HG03108 (cell line): ENCODE data around the gene BTBD17.

Experiments
- ATAC-seq: cut with Tn5 transposase; IDR thresholded peaks from one replicate; pipeline ENCODE4 v1.9.1; 2021; ENCODE audit warnings: moderate library complexity; ENCODE audit not compliant: unreplicated experiment

BTBD17 gene

GRCh38 chr17:74339537-74340195, 22.0 kb downstream of the BTBD17 start:
- no peak for ATAC-seq

- no peak for ATAC-seq
These were observed 23.7 kb downstream of the BTBD17 start for GRCh38 chr17:74337834-74338500.

GRCh38 chr17:74336307-74336706, 25.4 kb downstream of the BTBD17 start:
- no peak for ATAC-seq

GRCh38 chr17:74335529-74336062, 26.1 kb downstream of the BTBD17 start:
- ATAC-seq: no peak

GRCh38 chr17:74334393-74335039, 27.2 kb downstream of the BTBD17 start:
- ATAC-seq: no peak

- ATAC-seq: no peak
These were observed 28.8 kb downstream of the BTBD17 start for GRCh38 chr17:74332763-74333283.

GRCh38 chr17:74332017-74332650, 29.5 kb downstream of the BTBD17 start:
- no peak for ATAC-seq

- ATAC-seq: no peak
These were observed 31.2 kb downstream of the BTBD17 start for GRCh38 chr17:74330446-74330845.

- no peak for ATAC-seq
These were observed 32.3 kb downstream of the BTBD17 start for GRCh38 chr17:74329378-74329777.

- no peak for ATAC-seq
These were observed 33.2 kb downstream of the BTBD17 start for GRCh38 chr17:74328487-74328886.

GRCh38 chr17:74326506-74326905, 35.2 kb downstream of the BTBD17 start:
- ATAC-seq: no peak

GRCh38 chr17:74325743-74326379, 35.8 kb downstream of the BTBD17 start, which contains the start of gene KIF19:
Gene KIF19 (plus strand): TSS chr17:74326226. CDS start chr17:74326350, 124 bp downstream.
- ATAC-seq: peak; percentile 61

- ATAC-seq: no peak
These were observed 36.3 kb downstream of the BTBD17 start for GRCh38 chr17:74325376-74325742.

GRCh38 chr17:74324521-74324920, 37.1 kb downstream of the BTBD17 start:
- no peak for ATAC-seq

- no peak for ATAC-seq
These were observed 43.3 kb downstream of the BTBD17 start for GRCh38 chr17:74318391-74318790.

- no peak for ATAC-seq
These were observed 44.6 kb downstream of the BTBD17 start for GRCh38 chr17:74317071-74317470.

- ATAC-seq: no peak
These were observed 45.4 kb downstream of the BTBD17 start for GRCh38 chr17:74316220-74316619.

- no peak for ATAC-seq
These were observed 46.8 kb downstream of the BTBD17 start for GRCh38 chr17:74314877-74315276.

GRCh38 chr17:74309902-74310301, 51.8 kb downstream of the BTBD17 start:
- ATAC-seq: no peak

- ATAC-seq: no peak
These were observed 53.5 kb downstream of the BTBD17 start for GRCh38 chr17:74307984-74308773.
